Measurements from ENCODE around the gene CREB5.

- no peak for TF ChIP-seq POLR2AphosphoS5 (IDR thresholded peaks at IDR 0.05)
- no peak for TF ChIP-seq CTCF (IDR thresholded peaks at IDR 0.05 in 8 of 11, conservative IDR thresholded peaks at IDR 0.05 in 3 of 11)
- TF ChIP-seq POLR2A (IDR thresholded peaks at IDR 0.05): no peak
Observed at GRCh38 chr7:28668085-28668484, 255.8 kb downstream of the CREB5 start.

Data from spleen (tissue), 7 donors.